Suppressor macrophage (primary cell): Measurements from ENCODE around the gene CD81.
A peak's percentile ranks its signal among the peaks of the same experiment; 100 is the strongest.
"Not testable (repeated sequence)": the region's sequence is repeated elsewhere in the genome, so short reads cannot be mapped to it uniquely, and the experiment has no call there.

Experiments
- DNase-seq, 4 experiments: peaks; one replicate each; pipeline ENCODE4 v3.0.0-alpha.2; 2020 to 2022

The CD81 gene

DNA sequence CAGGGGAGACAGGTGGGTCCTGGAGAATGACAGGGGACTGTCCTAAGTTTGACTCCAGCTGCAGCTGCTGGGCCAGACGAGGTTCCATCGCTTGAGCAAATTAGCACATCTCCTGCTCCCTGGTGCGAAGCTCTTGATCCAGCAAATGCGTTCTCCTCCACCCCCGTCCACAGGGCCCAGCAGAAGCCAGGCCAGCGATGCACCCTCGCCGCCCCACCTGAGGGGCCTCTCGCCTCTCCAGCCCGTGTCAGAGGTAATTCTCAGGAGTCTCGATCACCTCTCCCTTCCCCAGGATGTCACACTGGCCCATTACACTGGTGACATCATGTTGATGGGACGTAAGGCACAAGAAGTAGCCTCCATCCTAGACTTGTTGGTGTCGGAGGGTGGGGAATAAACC is 19.5 kb upstream of the CD81 start:
- not testable (repeated sequence) for DNase-seq

DNA sequence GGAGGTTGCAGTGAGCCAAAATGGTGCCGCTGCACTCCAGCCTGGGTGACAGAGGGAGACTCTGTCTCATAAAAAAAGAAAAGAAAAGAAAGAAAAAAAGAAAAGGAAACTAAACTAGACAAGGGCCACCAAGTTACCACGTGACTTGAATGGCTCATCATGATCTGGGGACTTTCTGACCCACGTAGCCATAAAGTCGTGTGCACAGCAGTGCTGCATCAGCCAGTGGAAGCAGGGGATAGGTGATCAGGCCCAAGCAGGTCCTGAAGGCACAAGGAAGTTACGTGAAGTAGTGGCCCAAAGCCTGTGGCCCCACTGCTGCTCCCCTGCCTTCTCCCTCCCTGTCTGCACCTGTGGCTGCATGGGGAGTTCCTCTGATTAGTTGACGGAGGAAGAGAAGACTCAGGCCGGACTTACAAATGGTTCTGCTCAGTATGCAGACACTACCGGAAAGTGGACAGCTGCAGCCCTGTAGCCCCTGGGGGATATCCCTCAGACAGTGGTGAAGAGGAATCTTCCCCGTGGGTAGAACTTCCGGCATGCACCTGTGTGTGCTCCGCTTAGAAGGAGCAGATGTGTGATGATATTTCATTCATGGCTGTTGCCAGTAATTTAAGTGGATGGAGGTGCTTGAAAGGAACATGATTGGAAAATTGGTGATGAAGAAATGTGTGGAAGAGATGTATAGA is 18.2 kb upstream of the CD81 start:
- no peak for DNase-seq

DNA sequence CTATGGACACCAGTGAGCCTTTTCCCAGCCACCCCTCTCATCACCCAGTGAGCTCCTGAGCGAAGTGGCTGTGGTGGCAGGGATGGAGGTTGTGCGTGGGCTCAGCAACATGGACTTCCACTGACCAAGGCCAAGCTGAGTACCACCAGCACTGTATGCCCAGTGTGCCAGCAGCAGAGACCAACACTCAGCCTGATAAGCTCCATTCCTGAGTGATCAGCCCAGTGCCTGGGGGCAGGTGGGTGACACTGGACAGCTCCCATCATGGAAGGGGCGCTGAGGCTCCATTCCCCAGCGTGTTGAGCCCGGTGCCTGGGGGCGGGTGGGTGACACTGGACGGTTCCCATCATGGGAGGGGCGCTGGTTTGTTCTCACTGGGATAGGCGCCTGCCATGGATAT is 17.6 kb upstream of the CD81 start:
- no peak for DNase-seq

DNA sequence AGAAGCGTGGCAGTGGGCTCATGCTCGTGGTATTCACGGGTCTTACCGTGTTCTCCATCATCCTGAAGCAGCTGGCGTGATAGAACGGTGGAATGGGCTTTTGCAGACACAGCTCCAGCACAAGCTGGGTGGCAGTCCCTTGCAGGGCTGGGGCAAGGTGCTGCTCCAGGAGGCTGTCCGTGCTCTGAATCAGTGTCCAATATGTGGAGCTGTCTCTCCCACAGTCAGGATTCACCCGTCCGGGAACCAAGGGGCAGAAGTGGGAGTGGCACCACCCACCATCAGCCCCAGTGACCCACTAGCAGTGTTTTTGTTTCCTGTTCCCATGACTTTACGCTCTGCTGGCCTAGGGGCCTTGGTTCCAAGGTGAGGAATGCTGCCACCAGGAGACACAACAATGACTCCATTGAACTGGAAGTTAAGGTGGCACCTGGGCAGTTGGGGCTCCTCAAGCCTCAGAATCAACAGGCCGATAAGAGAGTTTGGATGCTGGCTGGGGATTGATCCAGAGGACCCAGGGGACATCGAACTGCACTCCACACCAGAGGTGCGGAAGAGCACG is 16.9 kb upstream of the CD81 start:
- no peak for DNase-seq

DNA sequence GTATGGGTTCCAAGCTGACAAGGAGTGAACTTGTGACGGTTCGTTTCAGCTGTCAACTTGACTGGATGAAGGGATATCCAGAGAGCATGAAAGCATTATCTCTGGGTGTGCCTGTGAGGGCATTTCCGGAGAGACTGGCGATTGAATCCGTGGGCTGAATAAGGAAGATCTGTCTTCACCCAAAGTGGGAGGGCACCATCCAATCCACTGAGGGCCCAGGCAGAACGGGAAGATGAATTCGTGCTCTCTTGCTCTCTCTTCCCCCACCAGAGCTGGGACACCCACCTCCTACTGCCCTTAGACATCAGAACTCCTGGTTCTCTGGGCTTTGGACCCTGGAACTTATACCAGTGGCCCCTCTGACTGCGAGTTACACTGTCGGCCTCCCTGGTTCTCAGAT is 15.5 kb upstream of the CD81 start:
- peak in 1 of 4 experiments; percentile 21 for DNase-seq

DNA sequence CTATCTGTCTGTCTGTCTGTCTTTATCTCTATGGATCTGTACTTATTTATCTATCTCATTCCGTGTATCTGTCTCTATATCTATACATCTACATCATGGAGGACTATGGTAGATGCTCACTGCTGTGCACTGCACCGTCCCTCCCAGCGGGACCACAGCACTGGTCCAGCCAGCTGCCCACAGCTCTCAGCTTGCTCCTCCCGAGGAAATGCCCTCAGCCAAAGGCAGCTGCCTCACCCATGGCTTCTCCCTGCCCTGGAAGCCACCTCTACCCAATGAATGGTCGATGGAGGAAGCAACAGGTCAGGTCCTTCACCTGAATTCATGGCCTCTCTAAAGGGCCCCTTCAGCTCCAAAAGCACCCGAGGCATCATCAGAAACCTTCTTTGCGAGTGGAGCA is 14.7 kb upstream of the CD81 start:
- DNase-seq, result no peak

DNA sequence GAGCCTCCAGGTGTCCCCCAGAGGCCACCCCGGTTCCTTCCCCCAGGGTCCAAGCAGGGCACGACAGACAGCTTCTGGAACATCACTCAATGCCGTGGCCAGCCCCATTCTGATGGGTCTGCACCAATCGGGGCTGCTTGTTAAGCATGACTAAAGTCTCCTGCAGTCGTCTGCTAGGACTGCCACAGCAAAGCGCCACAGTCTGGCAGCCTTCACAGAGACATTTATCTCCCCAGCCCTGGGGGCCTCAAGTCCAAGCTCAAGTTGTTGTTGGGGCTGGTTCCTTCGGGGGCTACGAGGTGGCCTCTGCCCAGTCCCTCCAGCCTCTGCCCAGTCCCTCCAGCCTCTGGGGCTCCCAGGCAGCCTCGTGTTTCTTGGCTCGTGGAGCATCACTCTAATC is 14.0 kb upstream of the CD81 start:
- DNase-seq, result no peak

DNA sequence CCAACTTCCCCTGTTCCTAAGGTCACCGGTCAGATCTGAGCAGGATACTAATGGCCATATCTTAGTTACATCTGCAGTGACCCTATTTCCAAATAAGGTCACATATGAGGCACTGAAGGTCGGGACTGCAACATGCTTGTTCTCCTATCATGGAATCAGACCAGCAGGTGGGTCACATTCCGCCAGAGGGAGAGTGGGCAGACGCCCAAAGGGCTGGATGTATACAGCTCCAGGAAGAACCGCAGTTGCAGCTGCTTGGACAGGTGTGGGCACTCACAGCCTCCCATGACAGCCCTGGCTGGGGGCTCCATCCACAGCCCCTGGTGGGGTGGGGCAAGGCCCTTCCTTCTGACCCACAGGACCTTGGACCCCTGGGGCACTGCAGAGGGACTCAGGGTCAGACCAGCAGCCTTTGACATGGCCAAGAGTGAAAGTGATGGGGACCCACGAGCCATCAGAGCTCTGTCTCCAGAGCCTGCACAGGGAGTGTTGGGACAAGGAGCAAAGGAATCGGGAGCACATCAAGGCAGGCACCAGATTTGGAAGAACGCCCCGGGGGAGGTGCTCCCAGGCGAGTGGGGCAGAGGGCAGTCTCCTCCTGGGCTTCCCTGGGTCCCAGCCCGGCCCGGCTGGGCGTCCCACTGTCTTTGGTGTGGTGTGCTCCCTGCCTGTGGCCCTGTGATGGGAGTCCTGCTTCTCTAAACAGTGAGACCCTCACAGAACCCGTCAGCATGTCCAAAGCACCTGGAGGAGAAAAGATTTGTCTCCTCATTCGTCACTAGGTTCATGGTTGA is 13.3 kb upstream of the CD81 start:
- no peak for DNase-seq

DNA sequence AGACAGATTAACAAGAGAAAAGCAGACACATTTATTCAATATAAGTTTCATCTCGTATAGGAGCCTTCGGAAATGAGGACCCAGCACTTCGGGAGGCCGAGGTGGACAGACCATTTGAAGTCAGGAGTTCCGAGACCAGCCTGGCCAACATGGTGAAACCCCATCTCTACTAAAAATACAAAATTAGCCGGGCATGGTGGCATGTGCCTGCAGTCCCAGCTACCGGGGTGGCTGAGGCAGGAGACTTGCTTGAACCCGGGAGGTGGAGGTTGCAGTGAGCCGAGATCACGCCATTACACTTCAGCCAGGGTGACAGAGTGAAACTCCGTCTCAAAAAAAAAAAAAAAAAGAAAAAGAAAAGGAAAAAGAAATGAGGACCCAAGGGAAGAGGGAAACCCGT is 12.7 kb upstream of the CD81 start:
- DNase-seq, result not testable (repeated sequence)

DNA sequence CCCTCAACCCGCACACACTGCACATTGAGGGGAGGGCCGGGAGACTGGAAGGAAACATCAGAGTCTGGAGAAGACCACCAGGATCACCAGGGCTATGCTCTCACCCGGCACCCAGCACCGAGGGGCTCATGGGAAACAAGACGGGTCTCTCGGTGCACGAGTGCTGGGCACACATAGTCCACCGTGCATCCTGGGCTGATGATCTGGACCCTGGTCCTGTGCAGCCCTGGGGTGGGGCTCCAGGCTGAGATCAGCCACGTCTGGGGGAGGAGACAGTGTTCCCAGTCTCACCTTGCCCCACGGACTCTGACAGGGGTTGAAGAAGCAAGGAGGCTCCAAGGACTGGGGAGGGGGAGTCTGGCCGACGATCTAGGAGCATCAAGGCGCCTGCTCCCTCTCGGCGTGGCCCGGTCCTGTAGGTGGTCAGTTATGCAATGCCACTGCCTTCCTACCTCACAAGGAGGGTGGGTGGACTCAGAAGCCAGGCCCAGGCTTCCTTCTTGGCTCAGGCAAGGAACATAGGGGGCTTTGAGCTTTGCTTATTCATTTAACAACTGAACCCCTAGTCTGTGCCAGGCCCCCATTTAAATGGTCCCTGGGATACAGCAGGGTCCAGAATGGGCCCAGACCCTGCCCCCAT is 11.4 kb upstream of the CD81 start:
- peak in 1 of 4 experiments; percentile 20 for DNase-seq

DNA sequence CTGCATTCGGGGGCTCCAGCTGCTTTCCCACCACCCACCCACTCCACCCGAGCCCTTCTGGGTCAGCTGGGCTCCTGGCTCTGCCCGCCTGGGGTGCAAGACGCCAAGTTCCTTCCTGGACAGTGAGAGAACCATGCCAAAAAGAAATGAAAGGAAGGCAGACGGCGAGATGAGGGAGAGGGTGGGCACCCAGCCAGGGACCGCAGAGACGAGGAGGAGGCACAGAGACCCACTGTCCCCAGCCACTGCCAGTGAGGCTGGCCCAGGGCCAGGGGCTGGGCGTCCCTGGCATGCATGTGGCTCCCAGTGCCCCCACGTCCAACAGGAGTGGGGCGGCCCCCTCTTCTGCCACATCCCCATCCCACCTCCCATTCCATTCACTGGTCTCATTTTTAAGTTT is 10.8 kb upstream of the CD81 start:
- DNase-seq, result no peak

DNA sequence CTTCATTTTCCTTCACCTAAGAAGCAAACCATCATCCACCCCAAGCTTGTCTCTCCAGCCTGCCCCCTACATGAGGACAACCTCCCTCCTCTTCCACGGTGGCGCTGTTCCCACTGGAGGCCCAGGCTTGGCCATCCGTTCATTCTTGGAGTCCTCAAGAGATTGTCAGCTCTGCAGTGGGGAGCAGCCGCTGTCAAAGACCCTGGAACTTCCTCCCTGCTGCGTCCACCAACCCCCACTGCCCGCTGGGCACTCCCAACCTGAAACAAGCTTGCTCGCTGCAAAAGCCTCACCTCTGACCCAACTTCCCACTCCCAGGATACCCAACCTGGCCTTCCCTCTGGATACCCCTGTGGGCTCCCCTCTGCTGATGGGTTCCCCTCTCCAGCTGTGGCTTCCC is 10.4 kb upstream of the CD81 start:
- no peak for DNase-seq

DNA sequence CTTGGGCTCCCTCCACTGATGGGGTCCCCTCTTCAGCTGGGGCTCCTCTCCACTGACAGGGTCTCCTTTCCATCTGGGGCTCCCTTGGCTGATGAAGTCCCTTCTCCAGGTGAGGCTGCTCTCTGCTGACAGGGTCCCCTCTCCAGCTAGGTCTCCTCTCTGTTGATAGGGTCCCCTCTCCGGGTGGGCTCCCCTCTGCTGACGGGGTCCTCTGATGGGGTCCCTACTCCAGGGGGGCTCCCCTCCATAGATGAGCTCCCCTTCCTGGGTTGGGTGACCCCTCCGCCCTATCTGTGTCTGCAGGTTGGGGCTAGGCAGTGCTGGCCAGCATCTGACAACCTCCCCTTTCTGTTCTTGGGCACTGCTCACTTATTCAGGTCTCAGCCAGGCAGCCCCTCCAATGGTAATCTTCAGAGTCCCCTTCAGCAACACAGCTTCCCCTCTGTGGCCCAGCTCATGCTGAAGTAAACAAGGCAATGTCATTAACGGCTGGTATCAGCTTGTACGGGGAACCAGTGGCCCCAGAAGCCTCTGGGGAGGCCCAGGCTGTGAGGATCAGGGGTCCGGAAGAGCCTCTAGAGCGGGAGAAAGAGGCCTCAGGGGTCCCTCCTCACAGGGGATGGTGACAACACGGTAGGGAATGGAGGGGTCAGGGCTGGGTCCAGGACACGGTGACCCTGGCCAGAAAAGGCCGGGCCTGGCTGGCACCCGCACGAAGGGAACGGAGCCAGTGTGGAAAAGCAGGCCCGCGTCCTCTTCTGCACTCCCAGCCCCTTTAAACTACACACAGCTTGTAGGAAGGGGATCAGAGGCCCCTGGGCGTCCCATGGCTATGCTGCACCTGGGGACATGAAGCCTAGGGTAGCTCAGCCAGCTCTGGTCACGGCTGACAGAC is 9.6 kb upstream of the CD81 start:
- no peak for DNase-seq

DNA sequence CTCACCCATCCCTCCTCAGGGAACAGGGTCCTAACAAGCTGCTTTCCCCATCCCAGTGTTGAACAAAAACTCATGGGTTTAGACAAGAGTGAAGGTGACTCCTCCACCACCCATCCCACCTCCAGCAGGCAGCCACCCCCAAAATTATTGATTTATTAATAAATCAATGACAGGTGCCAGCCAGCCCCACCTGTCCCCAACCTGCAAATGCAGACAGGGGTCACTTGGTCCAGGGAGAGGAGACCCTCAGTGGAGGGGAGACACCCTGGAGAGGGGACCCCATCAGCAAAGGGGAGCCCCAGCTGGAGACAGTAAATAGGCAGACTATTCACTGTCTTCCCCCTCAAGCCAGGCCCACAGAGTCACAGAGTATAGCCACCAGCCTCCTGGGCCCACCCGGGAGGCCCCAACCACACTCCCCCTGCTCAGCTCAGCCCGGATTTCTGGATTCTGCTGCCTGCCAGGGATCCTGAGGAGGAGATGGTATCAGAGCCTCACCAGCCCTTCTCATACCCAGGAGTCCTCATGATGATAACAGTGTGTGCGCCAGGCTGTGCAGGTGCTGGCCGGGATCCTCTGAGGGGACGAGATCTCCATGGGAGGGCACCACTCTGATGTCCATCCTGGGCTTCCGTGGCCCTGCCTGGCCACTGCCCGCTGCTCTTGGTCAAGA is 8.8 kb upstream of the CD81 start:
- no peak for DNase-seq

DNA sequence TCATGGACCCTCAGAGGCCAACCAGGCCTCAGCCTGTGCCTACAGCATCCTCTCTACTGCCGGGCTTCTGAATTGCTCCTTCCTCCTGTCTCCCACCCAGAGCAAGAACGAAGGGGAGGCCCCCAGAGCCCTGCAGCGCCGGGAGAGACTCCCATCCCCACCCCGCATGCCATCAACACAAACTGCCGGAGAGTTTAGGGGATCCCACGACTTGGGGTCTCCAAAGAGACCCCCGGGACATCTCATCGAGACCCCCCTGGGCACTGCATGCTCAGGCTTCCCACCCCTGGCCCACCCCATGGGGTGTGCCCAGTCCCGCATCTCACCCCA is 8.3 kb upstream of the CD81 start:
- no peak for DNase-seq

DNA sequence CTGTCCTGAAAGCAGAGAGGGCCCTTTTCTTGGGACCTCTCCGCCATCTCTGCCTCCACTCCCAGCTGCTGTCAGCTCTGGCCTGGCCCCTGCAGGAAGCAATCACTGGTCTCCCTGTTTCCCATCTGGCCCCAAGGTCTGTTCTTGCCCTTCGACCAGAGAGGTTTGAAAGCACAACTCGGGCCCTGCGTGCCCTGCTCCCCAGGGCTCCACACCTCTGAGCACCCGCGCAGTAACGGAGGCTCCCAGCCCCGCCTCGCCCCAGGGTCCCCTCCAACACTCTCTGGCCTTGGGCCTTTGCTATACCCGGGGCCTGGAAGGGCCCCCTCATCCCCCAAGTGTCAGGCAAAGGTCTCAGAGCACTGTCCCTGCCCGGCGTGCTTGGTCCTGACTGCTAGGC is 7.8 kb upstream of the CD81 start:
- DNase-seq, result no peak

DNA sequence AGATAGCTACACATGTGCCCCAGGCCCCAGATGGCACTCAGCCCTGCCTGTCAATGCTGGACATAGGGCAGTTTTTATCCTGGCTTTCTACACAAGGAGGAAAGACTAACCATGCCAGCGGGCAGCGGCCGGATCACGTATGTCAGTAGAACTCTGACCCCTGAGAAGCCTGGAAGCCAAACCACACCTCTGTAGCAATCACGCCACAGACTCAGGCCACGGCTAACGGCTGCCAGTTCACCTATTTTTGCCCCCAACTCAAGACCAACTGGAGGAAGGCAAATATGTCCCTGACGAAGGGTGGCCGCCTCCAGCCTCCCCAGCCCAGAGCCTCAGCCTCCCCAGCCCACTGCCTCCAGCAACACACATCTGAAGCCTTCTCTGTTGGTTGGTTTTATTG is 7.2 kb upstream of the CD81 start:
- no peak for DNase-seq

DNA sequence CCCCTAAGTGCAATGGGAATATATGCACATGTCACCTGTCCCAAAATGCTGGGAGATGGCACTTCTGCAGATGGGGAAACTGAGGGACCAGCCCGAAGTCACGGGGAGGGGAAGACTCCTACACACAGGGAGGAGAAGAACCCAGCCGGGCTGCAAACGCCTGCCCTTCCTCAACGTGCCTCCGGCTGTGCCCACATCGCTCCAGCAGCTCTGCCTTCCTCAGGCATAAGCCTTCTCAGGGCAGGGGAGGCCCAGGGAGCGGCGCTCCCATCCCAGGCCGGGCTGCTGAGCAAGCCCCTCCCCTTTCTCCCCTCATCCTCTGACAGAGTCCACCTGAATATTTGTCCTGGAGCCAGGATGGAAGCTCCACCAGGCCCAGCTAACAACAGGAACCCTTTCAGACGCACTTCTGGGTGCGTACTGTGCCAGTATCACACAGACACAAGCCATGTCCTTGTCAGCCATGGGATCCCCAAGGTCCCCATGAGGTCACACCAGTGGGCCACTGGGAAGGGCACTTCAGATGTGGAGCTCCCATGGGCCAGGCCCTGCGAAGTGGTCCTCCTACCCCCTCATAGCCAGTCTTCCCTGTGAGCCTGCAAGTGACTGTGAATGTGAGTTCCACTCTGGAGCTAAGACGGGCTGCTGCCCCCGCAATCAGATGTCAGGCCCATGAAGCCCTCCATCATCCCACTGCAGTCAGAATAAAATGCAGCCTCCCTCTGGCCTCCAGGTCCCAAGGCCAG is 2.5 kb upstream of the CD81 start:
- DNase-seq, result no peak

DNA sequence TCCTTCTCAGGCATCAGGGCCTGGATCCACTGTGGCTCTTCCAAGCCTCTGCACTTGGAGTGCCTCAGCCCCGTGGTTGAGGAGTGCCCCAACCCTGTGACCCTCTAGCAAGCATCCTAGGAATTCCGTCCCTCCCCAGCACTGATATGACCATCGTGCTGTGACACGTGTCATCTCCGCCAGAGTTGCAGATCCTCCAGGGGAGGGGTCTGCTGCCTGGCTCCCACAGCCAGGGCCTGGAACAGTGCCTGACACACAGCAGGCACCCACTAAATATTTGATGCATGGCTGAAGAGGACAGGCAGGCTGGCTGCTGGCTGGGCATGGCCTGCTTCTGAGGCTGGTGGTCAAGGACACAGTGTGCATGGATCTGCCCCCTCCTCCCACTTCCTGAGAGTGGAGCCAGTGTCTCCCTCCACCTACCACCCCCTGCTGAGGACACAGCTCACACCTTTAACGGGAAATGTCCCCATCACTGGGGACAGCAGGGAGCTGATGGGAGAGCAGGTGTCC is 1.7 kb upstream of the CD81 start:
- DNase-seq, result no peak

DNA sequence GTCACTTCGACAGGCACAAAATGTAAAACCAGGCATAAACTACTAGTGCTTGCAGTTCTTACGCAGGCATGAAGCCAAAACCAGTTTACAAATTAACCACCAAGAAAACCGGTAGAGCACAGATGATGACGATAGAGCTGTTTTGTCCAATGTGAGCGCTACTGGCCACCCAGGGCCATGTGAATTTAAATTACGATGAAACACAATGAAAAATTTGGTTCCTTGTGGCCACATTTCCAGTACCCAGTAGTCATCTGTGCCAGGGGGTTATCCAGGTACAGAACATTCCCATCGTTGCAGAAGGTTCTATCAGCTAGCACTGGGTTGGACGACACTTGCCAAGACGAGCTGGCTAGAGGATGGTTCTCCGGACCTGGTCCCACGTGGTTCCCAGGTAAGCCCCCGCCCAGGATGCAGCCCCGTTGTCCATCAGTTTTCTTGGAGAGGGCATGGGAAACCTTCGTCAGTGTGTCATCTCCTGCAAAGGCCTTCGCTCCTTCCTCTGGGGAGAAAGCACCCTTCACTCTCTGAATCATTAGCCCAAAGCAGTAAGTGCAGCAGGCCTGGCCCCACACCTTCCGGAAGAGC is 1.1 kb upstream of the CD81 start:
- no peak for DNase-seq
